MM.1S (cell line): ENCODE data around the gene FOXB2.

Experiments used
- DNase-seq: peaks from one replicate; pipeline ENCODE4 v3.0.0-alpha.2; 2015
- H2AFZ ChIP-seq: fragments of 300-600 bp; sonication (generic); 2 replicates; pipeline ENCODE4 v1.6.0; 2016; ENCODE audit warnings: antibody characterized with exemption, low read length
- H3F3A ChIP-seq: fragments of 300-600 bp; sonication (generic); 2 replicates; pipeline ENCODE4 v1.6.1; 2016; ENCODE audit warnings: mild to moderate bottlenecking, antibody characterized with exemption, low read length, moderate library complexity, mixed read lengths; ENCODE audit not compliant: insufficient read depth
- H3K27ac ChIP-seq: fragments of 300-600 bp; sonication (generic); 2 replicates; pipeline ENCODE4 v1.5.1; 2016; ENCODE audit warnings: mild to moderate bottlenecking, low read length
- H3K27me3 ChIP-seq: fragments of 300-600 bp; sonication (generic); replicated peaks from 2 replicates; pipeline ENCODE4 v1.6.0; 2016; ENCODE audit warnings: low read length; ENCODE audit not compliant: insufficient read depth
- H3K36me3 ChIP-seq: fragments of 300-600 bp; sonication (generic); replicated peaks from 2 replicates; pipeline ENCODE4 v1.6.1; 2016; ENCODE audit warnings: mild to moderate bottlenecking, low read length, mixed read lengths; ENCODE audit not compliant: insufficient read depth
- H3K4me1 ChIP-seq: fragments of 300-600 bp; sonication (generic); 2 replicates; pipeline ENCODE4 v1.6.1; 2016; ENCODE audit warnings: low read length, mixed read lengths
- H3K4me2 ChIP-seq: fragments of 300-600 bp; sonication (generic); 2 replicates; pipeline ENCODE4 v1.6.0; 2016; ENCODE audit warnings: low read depth, low read length
- H3K4me3 ChIP-seq: fragments of 300-600 bp; sonication (generic); 2 replicates; pipeline ENCODE4 v1.5.1; 2016; ENCODE audit warnings: low read length, mixed read lengths
- H3K79me2 ChIP-seq: fragments of 300-600 bp; sonication (generic); 2 replicates; pipeline ENCODE4 v1.6.1; 2016; ENCODE audit warnings: mixed run types, low read length, mixed read lengths
- H3K9ac ChIP-seq: fragments of 300-600 bp; sonication (generic); 2 replicates; pipeline ENCODE4 v1.6.1; 2016; ENCODE audit warnings: low read length, mixed read lengths
- H3K9me2 ChIP-seq: fragments of 300-600 bp; sonication (generic); replicated peaks from 2 replicates; pipeline ENCODE4 v1.6.1; 2016; ENCODE audit warnings: mild to moderate bottlenecking, low read length, mixed read lengths; ENCODE audit not compliant: insufficient read depth
- H3K9me3 ChIP-seq: fragments of 300-600 bp; sonication (generic); replicated peaks from 2 replicates; pipeline ENCODE4 v1.6.1; 2016; ENCODE audit warnings: mild to moderate bottlenecking, low read length, mixed read lengths; ENCODE audit not compliant: insufficient read depth
- H4K20me1 ChIP-seq: fragments of 300-600 bp; sonication (generic); 2 replicates; pipeline ENCODE4 v1.6.1; 2016; ENCODE audit warnings: mild to moderate bottlenecking, low read length, moderate library complexity, mixed read lengths; ENCODE audit not compliant: insufficient read depth
- CTCF ChIP-seq: fragments of 300-600 bp; sonication (generic); IDR thresholded peaks from 2 replicates; pipeline ENCODE4 v1.5.1; 2016; ENCODE audit warnings: antibody characterized with exemption, low read length, mixed read lengths
- EZH2 ChIP-seq: fragments of 300-600 bp; sonication (generic); optimal IDR thresholded peaks from 2 replicates; pipeline ENCODE3; 2017; ENCODE audit warnings: low read depth, mild to moderate bottlenecking, antibody characterized with exemption, low read length, mixed read lengths
- EZH2phosphoT487 ChIP-seq: fragments of 300-600 bp; sonication (generic); IDR thresholded peaks from 2 replicates; pipeline ENCODE4 v1.6.1; 2018; ENCODE audit warnings: antibody characterized with exemption, low read length

The FOXB2 gene

DNA sequence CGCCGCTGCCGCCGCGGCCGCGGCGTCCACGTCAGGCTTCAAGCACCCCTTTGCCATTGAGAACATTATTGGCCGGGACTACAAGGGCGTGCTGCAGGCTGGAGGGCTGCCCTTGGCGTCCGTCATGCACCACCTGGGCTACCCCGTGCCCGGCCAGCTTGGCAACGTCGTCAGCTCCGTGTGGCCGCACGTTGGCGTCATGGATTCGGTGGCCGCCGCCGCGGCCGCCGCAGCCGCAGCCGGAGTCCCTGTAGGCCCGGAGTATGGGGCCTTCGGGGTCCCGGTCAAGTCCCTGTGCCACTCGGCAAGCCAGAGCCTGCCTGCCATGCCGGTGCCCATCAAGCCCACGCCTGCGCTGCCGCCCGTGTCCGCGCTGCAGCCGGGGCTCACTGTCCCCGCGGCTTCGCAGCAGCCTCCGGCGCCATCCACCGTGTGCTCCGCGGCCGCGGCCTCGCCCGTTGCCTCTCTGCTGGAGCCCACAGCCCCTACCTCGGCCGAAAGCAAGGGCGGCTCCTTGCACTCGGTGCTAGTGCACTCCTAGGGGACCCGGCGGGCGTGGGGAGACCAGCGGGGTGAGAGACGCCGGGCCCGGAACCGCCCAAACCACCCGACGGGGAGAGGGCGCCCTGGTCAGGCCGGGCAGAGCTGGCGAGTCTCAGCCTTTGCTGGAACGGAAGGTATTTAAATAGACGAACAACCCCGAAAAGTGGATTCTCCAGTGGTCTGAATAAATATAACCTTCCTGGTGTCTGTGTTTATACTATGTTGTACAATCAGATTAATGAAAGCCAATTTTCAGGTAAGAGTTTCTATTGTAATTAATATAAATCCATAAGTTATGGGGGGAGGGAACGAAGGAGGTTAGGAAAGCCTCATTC, 1.2 kb downstream of the FOXB2 start:
- no peaks in the 10 kb centered on the region for H3F3A ChIP-seq
- no peaks in the 10 kb centered on the region for H3K27me3 ChIP-seq

DNA sequence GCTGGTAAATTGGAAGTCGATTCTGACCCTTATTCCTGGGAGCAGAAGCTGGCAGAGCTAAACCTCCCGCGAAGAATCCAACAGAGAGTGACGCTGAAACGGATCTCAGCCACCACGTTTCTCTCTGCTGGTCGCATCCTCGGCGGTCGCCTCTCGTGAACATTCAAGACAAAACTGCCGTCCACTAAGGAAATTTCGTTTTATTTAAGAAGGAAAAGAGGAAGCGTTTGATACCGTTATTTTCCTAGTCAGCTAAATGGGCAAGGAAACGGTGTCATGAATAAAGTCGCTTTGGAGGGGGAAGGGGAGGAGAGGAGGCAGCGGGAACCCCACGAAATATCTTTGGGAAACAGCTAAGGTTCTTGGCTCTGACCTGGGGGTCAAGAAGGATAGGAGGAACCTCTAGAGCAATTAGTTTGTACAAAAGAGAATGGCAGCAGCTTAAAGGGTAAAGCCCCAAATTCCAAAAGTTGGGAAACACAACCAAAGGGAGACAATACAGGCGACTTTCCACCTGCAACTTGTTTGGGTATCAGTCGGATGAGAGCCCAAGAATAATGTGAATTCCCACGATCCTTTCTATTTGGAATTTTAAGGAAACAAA, 1.9 kb downstream of the FOXB2 start:
- no peaks in the 10 kb centered on the region for H3K4me1 ChIP-seq
- H3K4me2 ChIP-seq: no peak overlapping the region
- no peaks in the 10 kb centered on the region for H3K9me2 ChIP-seq
- no peak overlapping the region for H3K9ac ChIP-seq
- no peak overlapping the region for H3K4me3 ChIP-seq
- H2AFZ ChIP-seq: no peak overlapping the region
- H4K20me1 ChIP-seq: no peaks in the 10 kb centered on the region
- no peaks in the 10 kb centered on the region for H3K9me3 ChIP-seq
- no peak overlapping the region for H3K27ac ChIP-seq
- TF ChIP-seq CTCF: no peak
- TF ChIP-seq EZH2phosphoT487: no peak
- TF ChIP-seq EZH2: no peak
- H3K27me3 ChIP-seq: no peaks in the 10 kb centered on the region
- no peaks in the 10 kb centered on the region for H3K36me3 ChIP-seq
- H3K79me2 ChIP-seq: no peaks in the 10 kb centered on the region
- no peaks in the 10 kb centered on the region for H3F3A ChIP-seq
- no peak for DNase-seq

More for the DNA sequence above, 1.2 kb downstream of the FOXB2 start:
- Histone ChIP-seq H3K9me2 (no peaks in the 10 kb centered on the region), H4K20me1 (no peaks in the 10 kb centered on the region), H2AFZ (no peak overlapping the region), H3K79me2 (no peaks in the 10 kb centered on the region), H3K27ac (no peak overlapping the region), H3K9me3 (no peaks in the 10 kb centered on the region), H3K4me3 (no peak overlapping the region), H3K36me3 (no peaks in the 10 kb centered on the region), H3K9ac (no peak overlapping the region), H3K4me2 (no peak overlapping the region), H3K4me1 (no peaks in the 10 kb centered on the region)
- no peak for DNase-seq
- TF ChIP-seq CTCF (no peak), EZH2phosphoT487 (no peak), EZH2 (no peak)

DNA sequence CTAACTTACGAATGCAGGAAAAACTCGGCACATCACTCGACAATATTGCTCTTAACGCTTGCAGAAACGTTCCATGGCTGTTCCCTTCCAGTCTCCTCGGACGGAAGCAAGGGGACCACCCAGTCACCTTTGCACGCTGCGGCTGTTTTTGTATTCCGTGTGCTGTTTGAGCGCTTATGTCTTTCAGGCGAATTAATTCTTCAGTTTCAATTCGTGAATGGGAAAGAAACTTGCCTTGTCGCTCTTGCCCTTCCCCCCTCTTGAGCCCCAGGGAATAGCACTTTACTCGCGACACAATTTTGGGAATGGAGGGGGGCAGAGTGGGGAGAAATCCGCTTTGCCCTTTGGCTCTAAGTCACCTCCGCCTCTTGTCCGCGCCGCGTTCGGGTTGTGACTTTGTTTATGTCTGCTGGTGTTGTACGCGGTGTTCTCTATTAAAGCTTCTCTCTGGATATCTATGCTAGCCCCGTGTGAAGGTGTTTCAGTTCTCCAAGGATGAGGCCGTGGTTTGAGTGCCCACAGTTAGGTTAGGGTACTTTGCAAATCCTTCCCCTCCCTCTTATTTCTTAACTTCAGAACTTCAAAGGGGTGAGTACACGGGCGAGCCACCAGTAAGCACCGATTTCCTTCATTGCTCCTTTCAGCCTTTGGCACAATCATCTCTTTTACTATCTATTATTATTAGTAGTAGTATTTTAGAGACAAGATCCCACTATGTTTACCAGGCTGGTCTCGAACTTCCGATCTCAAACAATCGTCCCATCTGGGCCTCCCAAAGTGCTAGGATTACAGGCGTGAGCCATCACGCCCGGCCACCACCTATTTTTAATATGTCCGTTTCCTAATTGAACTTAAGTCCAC, 2.7 kb downstream of the FOXB2 start:
- Histone ChIP-seq H3K4me3 (no peak overlapping the region), H3K27ac (no peak overlapping the region), H3K36me3 (no peaks in the 10 kb centered on the region), H3K4me1 (no peaks in the 10 kb centered on the region), H4K20me1 (no peaks in the 10 kb centered on the region), H3K27me3 (no peaks in the 10 kb centered on the region), H3K9me3 (no peaks in the 10 kb centered on the region), H2AFZ (no peak overlapping the region), H3K4me2 (no peak overlapping the region), H3K9ac (no peak overlapping the region), H3F3A (no peaks in the 10 kb centered on the region), H3K9me2 (no peaks in the 10 kb centered on the region), H3K79me2 (no peaks in the 10 kb centered on the region)
- DNase-seq: no peak
- TF ChIP-seq EZH2phosphoT487 (no peak), EZH2 (no peak), CTCF (no peak)
